H9 (cell line): Measurements from ENCODE around the gene SGTA. TPM values are rescaled to one million over a fixed set of nuclear protein-coding genes. Genes with fewer than 3 reads are reported as not detected.

ENCODE experiments used
- DNase-seq: peaks from one replicate; pipeline ENCODE4 v3.0.0-alpha.2; 2017
- H2AFZ ChIP-seq: one replicate; pipeline ENCODE4 v1.6.1; 2013; ENCODE audit warnings: mild to moderate bottlenecking, low read length, control low read depth, moderate library complexity
- H2AK5ac ChIP-seq: 2 replicates; pipeline ENCODE4 v1.6.1; 2013; ENCODE audit warnings: low read length, control low read depth, mixed read lengths; ENCODE audit not compliant: insufficient read length
- H2BK120ac ChIP-seq: one replicate; pipeline ENCODE4 v1.6.1; 2013; ENCODE audit warnings: low read depth, mild to moderate bottlenecking, low read length, control low read depth, inconsistent platforms; ENCODE audit not compliant: poor library complexity, severe bottlenecking
- H2BK12ac ChIP-seq: 2 replicates; pipeline ENCODE4 v1.6.1; 2013; ENCODE audit warnings: low read length, control low read depth, mixed read lengths, low read depth; ENCODE audit not compliant: insufficient read length
- H2BK15ac ChIP-seq: 2 replicates; pipeline ENCODE4 v1.6.1; 2013; ENCODE audit warnings: low read depth, low read length, control low read depth
- H2BK20ac ChIP-seq: one replicate; pipeline ENCODE4 v1.6.1; 2013; ENCODE audit warnings: low read depth, mild to moderate bottlenecking, low read length, control low read depth, inconsistent platforms; ENCODE audit not compliant: poor library complexity, severe bottlenecking
- H2BK5ac ChIP-seq: 2 replicates; pipeline ENCODE4 v1.6.1; 2013; ENCODE audit warnings: low read length, control low read depth, mixed read lengths; ENCODE audit not compliant: insufficient read length
- H3K14ac ChIP-seq: 2 replicates; pipeline ENCODE4 v1.6.1; 2013; ENCODE audit warnings: low read length, control low read depth; ENCODE audit not compliant: insufficient read depth
- H3K18ac ChIP-seq: 2 replicates; pipeline ENCODE4 v1.6.1; 2013; ENCODE audit warnings: low read depth, mild to moderate bottlenecking, mixed read lengths, low read length, control low read depth; ENCODE audit not compliant: insufficient read length
- H3K23ac ChIP-seq: 2 replicates; pipeline ENCODE4 v1.6.1; 2013; ENCODE audit warnings: low read length, control low read depth, mixed read lengths, low read depth; ENCODE audit not compliant: insufficient read length
- H3K23me2 ChIP-seq: 2 replicates; pipeline ENCODE4 v1.6.1; 2013; ENCODE audit warnings: low read depth, mild to moderate bottlenecking, mixed read lengths, low read length, control low read depth; ENCODE audit not compliant: insufficient read length, poor library complexity, severe bottlenecking
- H3K27ac ChIP-seq: 2 replicates; pipeline ENCODE4 v1.5.1; 2013; ENCODE audit warnings: low read length, control low read depth, mixed read lengths, low read depth; ENCODE audit not compliant: insufficient read length
- H3K27me3 ChIP-seq: 2 replicates; pipeline ENCODE4 v1.6.1; 2013; ENCODE audit warnings: low read length, control low read depth, inconsistent platforms; ENCODE audit not compliant: insufficient read depth
- H3K4ac ChIP-seq: 2 replicates; pipeline ENCODE4 v1.6.1; 2013; ENCODE audit warnings: low read depth, mild to moderate bottlenecking, control low read depth, inconsistent platforms, low read length, moderate library complexity
- H3K4me1 ChIP-seq: 2 replicates; pipeline ENCODE4 v1.6.1; 2013; ENCODE audit warnings: low read length, control low read depth, inconsistent platforms; ENCODE audit not compliant: insufficient read depth
- H3K4me2 ChIP-seq: 2 replicates; pipeline ENCODE4 v1.6.1; 2013; ENCODE audit warnings: low read length, control low read depth, mixed read lengths; ENCODE audit not compliant: insufficient read length, insufficient read depth
- H3K56ac ChIP-seq: 2 replicates; pipeline ENCODE4 v1.6.1; 2013; ENCODE audit warnings: low read depth, mild to moderate bottlenecking, mixed read lengths, low read length, control low read depth; ENCODE audit not compliant: insufficient read length
- H3K79me1 ChIP-seq: 2 replicates; pipeline ENCODE4 v1.6.1; 2013; ENCODE audit warnings: low read depth, mild to moderate bottlenecking, moderate library complexity, low read length, control low read depth, inconsistent platforms; ENCODE audit not compliant: insufficient read depth, poor library complexity, severe bottlenecking
- H3K79me2 ChIP-seq: 2 replicates; pipeline ENCODE4 v1.6.1; 2013; ENCODE audit warnings: low read length, control low read depth, inconsistent platforms; ENCODE audit not compliant: insufficient read depth
- H3K9ac ChIP-seq: 2 replicates; pipeline ENCODE4 v1.6.1; 2013; ENCODE audit warnings: low read length, control low read depth, mixed read lengths; ENCODE audit not compliant: insufficient read length; ENCODE audit errors: extremely low read depth
- H3K9me3 ChIP-seq: one replicate; pipeline ENCODE4 v1.6.1; 2013; ENCODE audit warnings: low read depth, low read length, inconsistent platforms; ENCODE audit not compliant: control insufficient read depth
- H3T11ph ChIP-seq: one replicate; pipeline ENCODE4 v1.6.1; 2013; ENCODE audit warnings: mild to moderate bottlenecking, low read length, control low read depth, inconsistent platforms
- H4K20me1 ChIP-seq: one replicate; pipeline ENCODE4 v1.6.1; 2013; ENCODE audit not compliant: control insufficient read depth, insufficient read length, insufficient read depth
- H4K5ac ChIP-seq: 2 replicates; pipeline ENCODE4 v1.6.1; 2013; ENCODE audit warnings: low read depth, mild to moderate bottlenecking, mixed read lengths, low read length, control low read depth; ENCODE audit not compliant: insufficient read length
- H4K8ac ChIP-seq: replicated peaks from 2 replicates; pipeline ENCODE4 v1.6.1; 2013; ENCODE audit warnings: low read length, control low read depth, mixed read lengths, low read depth; ENCODE audit not compliant: insufficient read length
- H4K91ac ChIP-seq: 2 replicates; pipeline ENCODE4 v1.6.1; 2013; ENCODE audit warnings: low read depth, mild to moderate bottlenecking, moderate library complexity, mixed read lengths, low read length, control low read depth; ENCODE audit not compliant: insufficient read length
- H3K27ac Mint-ChIP-seq, 3 experiments: 2 replicates in 2 of 3; 3 replicates in 1 of 3; pipeline ENCODE4 v1.8.0; 2020 to 2021; ENCODE audit warnings: mixed read lengths in 3 of 3, mild to moderate bottlenecking in 1 of 3, moderate library complexity in 1 of 3
- H3K27me3 Mint-ChIP-seq: 2 replicates; pipeline ENCODE4 v1.8.0; 2021; ENCODE audit warnings: low read depth, mild to moderate bottlenecking, moderate library complexity, mixed read lengths
- H3K36me3 Mint-ChIP-seq, 3 experiments: 2 replicates in 2 of 3; 3 replicates in 1 of 3; pipeline ENCODE4 v1.8.0; 2020 to 2021; ENCODE audit warnings: low read depth in 3 of 3, mixed read lengths in 3 of 3; ENCODE audit not compliant: insufficient read depth in 1 of 3
- H3K4me1 Mint-ChIP-seq, 2 experiments: 2 replicates each; pipeline ENCODE4 v1.8.0; 2020; ENCODE audit warnings: mixed read lengths in 2 of 2
- H3K4me3 Mint-ChIP-seq, 2 experiments: 2 replicates in 1 of 2; 3 replicates in 1 of 2; pipeline ENCODE4 v1.8.0; 2020 to 2021; ENCODE audit warnings: mild to moderate bottlenecking in 2 of 2, mixed read lengths in 2 of 2, moderate library complexity in 1 of 2
- H3K9me3 Mint-ChIP-seq, 2 experiments: 2 replicates in 1 of 2; 3 replicates in 1 of 2; pipeline ENCODE4 v1.8.0; 2020; ENCODE audit warnings: mild to moderate bottlenecking in 2 of 2, mixed read lengths in 2 of 2, moderate library complexity in 1 of 2
- CTCF ChIP-seq: fragments of 200-600 bp; sonication (generic); conservative IDR thresholded peaks from 3 replicates; pipeline ENCODE4 v1.8.0; 2021; ENCODE audit warnings: antibody characterized with exemption, mild to moderate bottlenecking
- WGBS: extraction: QIAGEN DNeasy Blood & Tissue Kit; methylation state at CpG from one replicate; pipeline ENCODE4 v1.1.7; 2013; ENCODE audit warnings: missing lambda C conversion rate, low lambda C conversion rate, mixed read lengths; ENCODE audit not compliant: insufficient read length; ENCODE audit errors: extremely low coverage; 5-methylcytosine and 5-hydroxymethylcytosine counted together
- total RNA-seq: library from RNA; stranded (reverse); gene quantifications from 2 replicates; pipeline ENCODE4 v1.2.1, GENCODE V29; 2021

SGTA gene
- total RNA-seq, 1 experiment from 2014 or later, result 102 TPM

GRCh38 chr19:2716275-2716650 is 66.8 kb downstream of the SGTA start:
- no peak for DNase-seq
- H3K4me1 ChIP-seq, result no peaks in the 10 kb centered on the region
- H3K23ac ChIP-seq, result no peak overlapping the region
- no peak overlapping the region for H4K91ac ChIP-seq
- no peak overlapping the region for H2BK20ac ChIP-seq
- no peak overlapping the region for H3K27ac ChIP-seq
- Mint-ChIP-seq H3K4me3 (no peak overlapping the region), H3K27me3 (peaks cover 20% of the 10 kb centered on the region), H3K4me1 (peaks cover 6 to 15% of the 10 kb centered on the region in 2 experiments), H3K36me3 (peaks cover 14 to 16% (median 14%) of the 10 kb centered on the region in 3 experiments), H3K27ac (no peak overlapping the region), H3K9me3 (peaks cover 10 to 11% of the 10 kb centered on the region in 2 experiments)
- H3K56ac ChIP-seq, result no peak overlapping the region
- H3K4ac ChIP-seq, result no peak overlapping the region
- H3K9ac ChIP-seq, result no peak overlapping the region
- H3K23me2 ChIP-seq, result peaks cover 7% of the 10 kb centered on the region
- no peak overlapping the region for H2BK15ac ChIP-seq
- H2AFZ ChIP-seq, result no peak overlapping the region
- TF ChIP-seq CTCF, result no peak
- no peak overlapping the region for H3K4me2 ChIP-seq
- no peak overlapping the region for H2BK5ac ChIP-seq
- no peak overlapping the region for H3K14ac ChIP-seq
- no peak overlapping the region for H3T11ph ChIP-seq
- H2BK12ac ChIP-seq, result no peak overlapping the region
- H3K27me3 ChIP-seq, result no peaks in the 10 kb centered on the region
- H2BK120ac ChIP-seq, result no peak overlapping the region
- H4K5ac ChIP-seq, result no peak overlapping the region
- H4K20me1 ChIP-seq, result no peaks in the 10 kb centered on the region
- no peak overlapping the region for H3K18ac ChIP-seq
- peaks cover 8% of the 10 kb centered on the region for H3K9me3 ChIP-seq
- no peaks in the 10 kb centered on the region for H3K79me2 ChIP-seq
- H2AK5ac ChIP-seq, result no peak overlapping the region
- WGBS, result no CpG with 5 or more reads among the region's 19 CpGs
- H3K79me1 ChIP-seq, result no peaks in the 10 kb centered on the region
- no peak overlapping the region for H4K8ac ChIP-seq
